Loucy (cell line): ENCODE results near the gene FAM135A.

Source experiments
- H2AFZ ChIP-seq: fragments of 200-600 bp; sonication (generic); 2 replicates; pipeline ENCODE4 v1.6.0; 2016; ENCODE audit warnings: antibody characterized with exemption, mild to moderate bottlenecking, low read length, moderate library complexity
- H3F3A ChIP-seq: fragments of 200-600 bp; 2 replicates; pipeline ENCODE4 v1.6.0; 2016; ENCODE audit warnings: antibody characterized with exemption, low read depth, mild to moderate bottlenecking
- H3K27me3 ChIP-seq: fragments of 200-600 bp; sonication (generic); 2 replicates; pipeline ENCODE4 v1.6.1; 2014; ENCODE audit warnings: low read length, mild to moderate bottlenecking; ENCODE audit not compliant: insufficient read depth, poor library complexity, severe bottlenecking
- H3K36me3 ChIP-seq: fragments of 200-600 bp; sonication (generic); 2 replicates; pipeline ENCODE4 v1.6.1; 2016; ENCODE audit warnings: low read length; ENCODE audit not compliant: insufficient read depth
- H3K4me1 ChIP-seq: fragments of 200-600 bp; sonication (generic); 2 replicates; pipeline ENCODE4 v1.5.1; 2014; ENCODE audit warnings: low read length, mild to moderate bottlenecking; ENCODE audit not compliant: insufficient read depth, poor library complexity, severe bottlenecking
- H3K4me2 ChIP-seq: fragments of 200-600 bp; sonication (generic); 2 replicates; pipeline ENCODE4 v1.6.0; 2014; ENCODE audit warnings: antibody characterized with exemption, low read length, low read depth, mild to moderate bottlenecking; ENCODE audit not compliant: poor library complexity, severe bottlenecking
- H3K4me3 ChIP-seq: fragments of 200-600 bp; sonication (generic); 2 replicates; pipeline ENCODE4 v1.5.1; 2014; ENCODE audit warnings: low read length, mild to moderate bottlenecking, mixed read lengths; ENCODE audit not compliant: poor library complexity, severe bottlenecking
- H3K79me2 ChIP-seq: fragments of 200-600 bp; sonication (generic); 2 replicates; pipeline ENCODE4 v1.6.1; 2014; ENCODE audit warnings: low read length; ENCODE audit not compliant: insufficient read depth
- H3K9ac ChIP-seq: fragments of 200-600 bp; sonication (generic); 2 replicates; pipeline ENCODE4 v1.6.0; 2014; ENCODE audit warnings: mild to moderate bottlenecking, low read depth, low read length, moderate library complexity; ENCODE audit not compliant: poor library complexity, severe bottlenecking
- H3K9me2 ChIP-seq: fragments of 200-600 bp; sonication (generic); replicated peaks from 2 replicates; pipeline ENCODE4 v1.6.1; 2016; ENCODE audit warnings: low read depth, low read length, mixed read lengths
- H3K9me3 ChIP-seq: fragments of 200-600 bp; sonication (generic); 2 replicates; pipeline ENCODE4 v1.6.1; 2014; ENCODE audit warnings: mild to moderate bottlenecking, antibody characterized with exemption, low read length, low read depth; ENCODE audit not compliant: insufficient read depth
- H4K20me1 ChIP-seq: fragments of 200-600 bp; sonication (generic); 2 replicates; pipeline ENCODE4 v1.6.0; 2014; ENCODE audit warnings: antibody characterized with exemption, low read length, mild to moderate bottlenecking; ENCODE audit not compliant: insufficient read depth, poor library complexity, severe bottlenecking
- EZH2phosphoT487 ChIP-seq: fragments of 200-600 bp; IDR thresholded peaks from 2 replicates; pipeline ENCODE4 v1.6.1; 2018; ENCODE audit warnings: antibody characterized with exemption, mild to moderate bottlenecking, moderate library complexity, borderline replicate concordance
- TF ChIP-seq, protein P1 (sequence below): fragments of 200-600 bp; sonication (generic); conservative IDR thresholded peaks from 2 replicates; pipeline ENCODE4 v1.5.1; 2014; ENCODE audit warnings: mild to moderate bottlenecking, antibody characterized with exemption, low read length

FAM135A gene

DNA sequence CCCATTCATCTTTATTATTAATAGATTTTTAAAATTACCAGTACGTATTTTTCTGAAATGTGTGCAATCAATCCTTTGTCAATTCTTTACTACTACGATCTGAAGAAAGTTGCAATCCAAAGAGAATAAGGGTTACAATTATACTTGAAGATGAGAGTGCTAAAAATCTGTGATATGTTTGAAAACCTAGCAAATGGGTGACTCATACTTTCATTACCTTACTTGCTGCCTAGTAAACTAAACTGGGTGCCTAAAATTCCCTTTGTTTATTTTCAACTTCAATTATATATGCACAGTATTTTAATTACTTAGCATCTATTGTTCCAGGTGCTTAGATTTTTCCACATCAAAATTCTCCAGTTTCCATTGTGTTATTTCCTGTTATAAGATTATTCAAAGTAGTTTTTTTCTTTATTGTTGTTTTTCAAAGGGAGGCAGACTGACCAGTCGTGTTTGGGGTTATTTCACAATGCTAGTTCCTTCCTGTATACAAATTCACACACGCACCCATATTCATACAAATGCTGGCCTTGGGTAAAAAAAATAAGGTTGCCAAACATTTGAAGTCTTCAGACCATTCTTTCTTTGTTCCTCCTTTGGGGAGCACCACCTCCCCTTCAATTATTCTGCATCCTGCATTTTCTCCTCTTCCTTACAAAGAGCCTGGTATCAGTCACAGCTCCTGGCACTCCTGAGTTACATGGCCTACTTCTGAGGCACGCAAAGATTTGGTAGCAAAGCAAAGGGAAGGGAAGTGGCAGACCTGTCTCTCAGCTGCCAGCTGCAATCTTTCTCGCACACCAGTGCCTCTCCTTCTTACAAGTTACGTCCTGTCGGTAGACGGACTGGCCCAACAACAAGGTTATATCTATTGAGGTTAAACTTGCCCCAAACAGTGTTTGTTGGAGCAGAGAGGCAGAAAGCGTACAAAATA lies 16.2 kb upstream of the FAM135A start:
- no peak for TF ChIP-seq EZH2phosphoT487
- TF ChIP-seq, protein P1, sequence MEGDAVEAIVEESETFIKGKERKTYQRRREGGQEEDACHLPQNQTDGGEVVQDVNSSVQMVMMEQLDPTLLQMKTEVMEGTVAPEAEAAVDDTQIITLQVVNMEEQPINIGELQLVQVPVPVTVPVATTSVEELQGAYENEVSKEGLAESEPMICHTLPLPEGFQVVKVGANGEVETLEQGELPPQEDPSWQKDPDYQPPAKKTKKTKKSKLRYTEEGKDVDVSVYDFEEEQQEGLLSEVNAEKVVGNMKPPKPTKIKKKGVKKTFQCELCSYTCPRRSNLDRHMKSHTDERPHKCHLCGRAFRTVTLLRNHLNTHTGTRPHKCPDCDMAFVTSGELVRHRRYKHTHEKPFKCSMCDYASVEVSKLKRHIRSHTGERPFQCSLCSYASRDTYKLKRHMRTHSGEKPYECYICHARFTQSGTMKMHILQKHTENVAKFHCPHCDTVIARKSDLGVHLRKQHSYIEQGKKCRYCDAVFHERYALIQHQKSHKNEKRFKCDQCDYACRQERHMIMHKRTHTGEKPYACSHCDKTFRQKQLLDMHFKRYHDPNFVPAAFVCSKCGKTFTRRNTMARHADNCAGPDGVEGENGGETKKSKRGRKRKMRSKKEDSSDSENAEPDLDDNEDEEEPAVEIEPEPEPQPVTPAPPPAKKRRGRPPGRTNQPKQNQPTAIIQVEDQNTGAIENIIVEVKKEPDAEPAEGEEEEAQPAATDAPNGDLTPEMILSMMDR: no peak
- H3K27me3 ChIP-seq: no peaks in the 10 kb centered on the region
- H3K4me2 ChIP-seq: no peak overlapping the region
- no peaks in the 10 kb centered on the region for H4K20me1 ChIP-seq
- H3K9ac ChIP-seq: no peak overlapping the region
- no peaks in the 10 kb centered on the region for H3K79me2 ChIP-seq
- no peaks in the 10 kb centered on the region for H3K36me3 ChIP-seq
- no peak overlapping the region for H2AFZ ChIP-seq
- no peak overlapping the region for H3K4me3 ChIP-seq
- no peaks in the 10 kb centered on the region for H3K4me1 ChIP-seq
- no peaks in the 10 kb centered on the region for H3K9me3 ChIP-seq
- no peaks in the 10 kb centered on the region for H3K9me2 ChIP-seq
- H3F3A ChIP-seq: no peaks in the 10 kb centered on the region

DNA sequence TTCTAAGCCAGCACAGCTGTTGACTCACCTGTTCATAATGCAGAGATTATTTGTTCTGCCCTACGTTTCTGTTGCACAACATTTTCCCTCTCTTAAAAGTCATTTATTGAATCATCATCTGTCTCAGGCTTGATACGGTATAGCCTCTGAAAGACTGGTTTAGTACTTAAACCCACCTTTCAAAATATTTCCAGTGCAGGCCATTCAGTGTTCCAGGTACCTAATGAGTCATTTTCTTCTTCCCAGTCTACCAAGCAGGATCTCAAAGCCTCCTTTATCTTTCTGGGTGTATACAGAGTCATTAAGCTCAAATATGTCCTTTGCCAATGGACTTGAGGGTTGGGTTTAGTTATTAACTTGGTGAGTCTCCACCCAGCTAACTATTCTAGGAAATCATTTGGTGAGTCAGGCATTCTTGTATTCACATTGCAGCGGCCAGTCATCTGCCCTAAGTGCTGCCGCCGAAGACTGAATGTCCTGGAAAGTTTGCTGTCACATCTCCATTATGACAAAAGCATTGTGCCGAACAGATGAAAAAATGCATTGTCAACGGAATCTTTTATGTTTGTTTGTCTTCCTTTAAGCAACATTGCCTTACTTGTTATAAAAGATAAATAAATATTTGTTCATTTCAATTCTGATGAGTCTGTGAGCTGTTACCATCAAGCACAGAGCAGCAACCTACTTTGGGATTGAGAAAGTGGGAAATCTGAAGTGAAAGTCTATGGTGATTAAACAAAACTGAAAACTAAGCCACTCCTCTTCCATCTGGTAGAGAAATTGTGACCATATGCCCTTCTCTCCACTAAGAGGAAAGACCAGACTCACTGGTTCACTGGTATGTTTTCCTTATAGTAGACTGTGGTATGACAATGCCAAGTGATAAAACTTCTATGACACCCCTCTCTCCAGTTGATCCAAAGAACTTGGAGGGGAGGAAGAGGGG lies 14.3 kb upstream of the FAM135A start:
- Histone ChIP-seq H3K4me1 (no peaks in the 10 kb centered on the region), H3K9me2 (no peaks in the 10 kb centered on the region), H3K9ac (no peak overlapping the region), H3K36me3 (no peaks in the 10 kb centered on the region), H3K27me3 (no peaks in the 10 kb centered on the region), H3K4me2 (no peak overlapping the region), H4K20me1 (no peaks in the 10 kb centered on the region), H3K79me2 (no peaks in the 10 kb centered on the region), H3K4me3 (no peak overlapping the region), H3F3A (no peaks in the 10 kb centered on the region), H2AFZ (no peak overlapping the region), H3K9me3 (no peaks in the 10 kb centered on the region)
- TF ChIP-seq, protein P1: no peak
- TF ChIP-seq EZH2phosphoT487: no peak

DNA sequence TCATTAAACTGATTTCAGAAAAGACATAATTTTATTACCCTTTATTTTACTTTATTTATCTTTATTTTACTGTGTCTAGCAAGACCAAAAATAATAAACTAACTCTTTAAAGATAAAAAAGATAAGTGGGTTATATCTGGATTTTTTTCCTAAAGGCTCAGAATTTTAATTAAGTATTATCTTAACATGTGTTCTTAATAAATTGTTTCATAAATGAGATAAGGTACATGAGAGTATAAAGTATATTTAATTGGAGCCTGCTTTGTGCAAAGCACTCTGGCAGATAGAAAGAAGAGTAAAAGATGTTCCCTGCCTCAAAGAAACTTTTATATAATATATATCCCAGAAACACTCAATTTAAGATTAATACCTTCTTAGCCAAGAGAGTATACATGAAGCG lies 8.7 kb upstream of the FAM135A start:
- TF ChIP-seq, protein P1: no peak
- TF ChIP-seq EZH2phosphoT487: no peak
- Histone ChIP-seq H3F3A (no peaks in the 10 kb centered on the region), H3K79me2 (no peaks in the 10 kb centered on the region), H3K27me3 (peaks cover 4% of the 10 kb centered on the region), H3K4me2 (no peak overlapping the region), H3K9me2 (no peaks in the 10 kb centered on the region), H4K20me1 (no peaks in the 10 kb centered on the region), H3K4me1 (no peaks in the 10 kb centered on the region), H3K9ac (no peak overlapping the region), H2AFZ (no peak overlapping the region), H3K4me3 (no peak overlapping the region), H3K9me3 (no peaks in the 10 kb centered on the region), H3K36me3 (no peaks in the 10 kb centered on the region)
